ENCODE measurements around the gene PTPRJ. TPM values are rescaled to one million over a fixed set of nuclear protein-coding genes. Genes with fewer than 3 reads are reported as not detected.
"Not testable (repeated sequence)": the region's sequence is repeated elsewhere in the genome, so short reads cannot be mapped to it uniquely, and the experiment has no call there.

PTPRJ gene
- total RNA-seq, 2 donors from 2014 or later = 33.2 to 83.9 TPM

DNA sequence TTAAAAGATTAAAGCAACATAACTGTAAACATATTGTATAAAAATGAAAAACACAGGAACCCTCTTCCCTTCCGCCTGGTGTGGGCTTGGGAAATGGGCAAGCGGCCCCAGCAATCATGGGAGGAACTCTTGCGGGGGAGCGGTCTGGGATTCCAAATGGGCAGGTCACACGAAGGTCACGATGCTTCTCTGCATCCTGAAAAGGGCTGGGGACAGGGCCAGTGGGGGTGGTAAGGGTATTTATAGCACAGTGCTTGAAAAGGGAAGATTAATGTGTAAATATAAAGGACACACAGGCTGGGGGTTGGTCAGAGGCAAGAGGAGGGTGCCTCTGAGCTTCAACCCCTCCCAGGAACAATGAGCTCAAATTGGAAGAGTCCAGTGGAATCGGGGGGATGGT lies 189.4 kb downstream of the PTPRJ start:
- Mint-ChIP-seq H3K4me1 (peaks cover 13% of the 10 kb centered on the region), H3K4me3 (no peak overlapping the region), H3K27ac (peak overlapping the region; percentile 76), H3K36me3 (ENCODE audit: low read depth) (peaks cover 3% of the 10 kb centered on the region), H3K27me3 (no peaks in the 10 kb centered on the region)
- ATAC-seq = no peak
- no peaks in the 10 kb centered on the region for H3K9me3 ChIP-seq (ENCODE audit: control insufficient read depth, low read length, poor library complexity, severe bottlenecking)
- no peak for DNase-seq

DNA sequence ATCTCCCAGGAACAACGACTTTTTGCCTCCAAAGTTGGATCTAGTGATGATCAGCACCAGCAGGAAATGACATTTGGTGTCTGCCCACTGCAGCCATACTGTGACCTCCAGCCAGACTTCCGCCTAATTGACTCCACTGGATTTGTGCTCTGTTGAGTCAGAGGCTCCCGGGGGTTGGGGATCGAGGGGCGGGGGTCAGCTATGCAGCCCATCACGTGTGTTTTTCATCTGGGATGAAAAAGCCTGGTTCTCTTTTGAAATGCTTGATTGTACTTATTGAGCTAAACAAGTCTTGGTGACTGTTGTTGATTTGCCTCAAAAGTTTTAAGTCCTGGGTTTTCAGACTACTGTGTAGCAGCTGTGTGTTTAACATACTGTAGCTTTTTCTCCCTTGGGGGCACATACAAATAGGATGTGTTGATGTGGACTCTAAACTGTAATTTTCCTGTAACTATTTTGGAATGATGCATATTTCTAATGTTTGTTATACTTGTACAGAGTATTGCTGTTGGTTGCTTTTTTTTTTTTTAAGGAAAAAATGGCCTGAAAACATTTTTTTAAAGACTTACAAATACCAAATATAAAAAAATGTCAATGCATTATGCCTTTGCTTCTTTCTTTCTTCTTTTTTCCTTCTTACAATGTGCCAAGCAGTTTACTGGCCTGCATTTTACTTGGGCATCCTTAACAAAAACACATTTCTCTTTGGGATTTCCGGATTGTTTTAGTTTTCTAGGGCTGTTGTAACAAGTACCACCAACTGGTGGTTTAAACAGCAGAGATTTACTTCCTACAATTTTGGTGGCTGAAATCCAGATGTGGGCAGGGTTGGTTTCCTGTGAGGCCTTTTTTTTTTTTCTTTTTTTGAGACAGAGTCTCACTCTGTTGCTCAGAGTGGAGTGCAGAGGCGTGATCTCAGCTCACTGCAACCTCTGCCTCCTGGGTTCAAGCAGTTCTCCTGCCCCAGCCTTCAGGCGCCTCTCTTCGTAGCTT lies 190.2 kb downstream of the PTPRJ start:
- H3K27ac Mint-ChIP-seq = peak overlapping the region; percentile 86
- H3K9me3 ChIP-seq (ENCODE audit: control insufficient read depth, low read length, poor library complexity, severe bottlenecking) = no peaks in the 10 kb centered on the region
- no peak overlapping the region for H3K4me3 Mint-ChIP-seq
- ATAC-seq (no peak), DNase-seq (no peak)
- peaks cover 3% of the 10 kb centered on the region for H3K36me3 Mint-ChIP-seq (ENCODE audit: low read depth)
- H3K27me3 Mint-ChIP-seq = no peaks in the 10 kb centered on the region
- peaks cover 17% of the 10 kb centered on the region for H3K4me1 Mint-ChIP-seq

DNA sequence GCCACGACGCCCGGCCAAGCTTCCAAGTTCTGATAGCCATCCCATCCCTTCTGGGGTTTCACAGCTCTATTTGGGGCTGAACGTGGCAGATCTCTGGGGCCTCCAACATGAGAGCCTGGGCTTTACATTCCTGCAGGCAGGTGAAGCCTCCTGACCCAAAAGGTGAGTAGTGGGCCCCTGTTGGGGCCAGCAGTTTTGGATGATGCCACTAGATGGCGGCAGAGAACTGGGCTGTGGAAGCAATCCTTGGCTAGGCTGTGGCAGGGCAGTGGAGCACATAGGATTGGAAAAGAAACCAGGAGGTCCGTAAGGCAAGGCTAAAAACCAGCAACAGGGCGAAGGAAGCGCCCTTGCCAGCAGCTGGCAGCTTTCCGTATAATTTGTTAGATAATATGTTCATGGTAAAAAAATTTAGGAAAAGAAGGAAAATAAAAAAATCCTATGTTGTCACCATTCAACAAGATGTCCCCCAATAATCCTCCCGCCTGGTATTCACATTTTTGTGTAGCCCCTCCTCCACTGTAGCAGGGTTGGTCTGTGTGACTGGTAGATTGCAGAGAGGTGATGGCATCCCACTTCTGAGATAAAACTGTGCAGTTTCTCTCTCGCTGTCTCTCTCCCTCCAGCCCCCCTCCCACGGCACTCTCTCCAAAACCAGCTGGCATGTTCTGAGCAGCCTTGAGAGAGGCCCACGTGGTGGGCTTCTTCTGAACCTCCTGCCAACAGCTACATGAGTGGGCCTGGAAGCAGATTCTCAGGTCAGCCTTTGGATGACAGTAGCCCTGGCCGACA lies 192.7 kb downstream of the PTPRJ start:
- Mint-ChIP-seq H3K27ac (peak overlapping the region; percentile 61), H3K4me1 (peaks cover 15% of the 10 kb centered on the region), H3K4me3 (no peak overlapping the region), H3K27me3 (no peaks in the 10 kb centered on the region), H3K36me3 (ENCODE audit: low read depth) (peaks cover 2% of the 10 kb centered on the region)
- DNase-seq (peak; percentile 31 to 54 (median 37)), ATAC-seq (peak; percentile 70)
- H3K9me3 ChIP-seq (ENCODE audit: control insufficient read depth, low read length, poor library complexity, severe bottlenecking) = no peaks in the 10 kb centered on the region

DNA sequence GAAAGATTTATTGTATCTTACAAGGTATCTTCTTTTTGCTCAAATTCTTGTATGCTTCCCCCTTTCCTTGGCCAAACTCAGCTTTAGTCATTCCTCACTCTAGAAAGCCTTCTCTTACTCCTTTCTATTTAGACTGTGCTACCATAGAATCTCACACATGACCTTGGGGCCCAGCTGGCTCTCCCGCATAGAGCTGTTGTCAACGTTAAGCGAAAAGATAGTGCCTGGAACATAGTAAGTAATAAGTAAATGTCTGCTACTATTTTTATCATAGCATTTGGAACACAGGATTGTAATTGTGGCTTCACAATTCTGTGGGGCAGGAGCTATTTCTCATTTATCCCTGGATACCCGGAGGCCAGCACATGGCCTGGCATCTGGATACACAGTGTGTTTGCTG lies 197.3 kb downstream of the PTPRJ start:
- H3K9me3 ChIP-seq (ENCODE audit: control insufficient read depth, low read length, poor library complexity, severe bottlenecking) = no peaks in the 10 kb centered on the region
- Mint-ChIP-seq H3K27me3 (no peaks in the 10 kb centered on the region), H3K4me3 (no peak overlapping the region), H3K4me1 (peaks cover 7% of the 10 kb centered on the region), H3K36me3 (ENCODE audit: low read depth) (peaks cover 2% of the 10 kb centered on the region), H3K27ac (peak overlapping the region; percentile 34)
- DNase-seq = no peak
- ATAC-seq = no peak

DNA sequence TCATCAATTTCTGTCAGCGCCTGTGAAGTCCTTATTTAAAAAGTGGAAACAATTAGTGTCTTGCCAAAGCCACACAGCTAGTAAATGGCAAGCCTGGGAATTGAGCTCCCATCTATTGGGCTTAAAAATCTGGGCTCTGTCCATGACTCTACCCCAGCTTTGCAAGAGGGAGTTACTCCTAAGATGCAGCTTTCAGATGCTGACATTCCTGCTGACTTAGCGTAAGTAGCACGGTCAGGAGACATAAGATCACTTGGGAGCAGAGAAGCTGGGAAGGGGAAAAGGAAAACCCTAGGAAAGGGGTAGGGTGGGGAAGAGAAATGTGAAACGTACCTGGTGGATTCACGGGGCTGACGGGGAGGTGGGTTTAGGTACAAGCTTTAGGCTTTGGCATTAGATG lies 200.3 kb downstream of the PTPRJ start:
- Mint-ChIP-seq H3K27ac (peak overlapping the region; percentile 27), H3K27me3 (no peaks in the 10 kb centered on the region), H3K4me3 (no peak overlapping the region), H3K36me3 (ENCODE audit: low read depth) (peaks cover 2% of the 10 kb centered on the region), H3K4me1 (no peaks in the 10 kb centered on the region)
- ATAC-seq (no peak), DNase-seq (no peak)
- no peaks in the 10 kb centered on the region for H3K9me3 ChIP-seq (ENCODE audit: control insufficient read depth, low read length, poor library complexity, severe bottlenecking)

DNA sequence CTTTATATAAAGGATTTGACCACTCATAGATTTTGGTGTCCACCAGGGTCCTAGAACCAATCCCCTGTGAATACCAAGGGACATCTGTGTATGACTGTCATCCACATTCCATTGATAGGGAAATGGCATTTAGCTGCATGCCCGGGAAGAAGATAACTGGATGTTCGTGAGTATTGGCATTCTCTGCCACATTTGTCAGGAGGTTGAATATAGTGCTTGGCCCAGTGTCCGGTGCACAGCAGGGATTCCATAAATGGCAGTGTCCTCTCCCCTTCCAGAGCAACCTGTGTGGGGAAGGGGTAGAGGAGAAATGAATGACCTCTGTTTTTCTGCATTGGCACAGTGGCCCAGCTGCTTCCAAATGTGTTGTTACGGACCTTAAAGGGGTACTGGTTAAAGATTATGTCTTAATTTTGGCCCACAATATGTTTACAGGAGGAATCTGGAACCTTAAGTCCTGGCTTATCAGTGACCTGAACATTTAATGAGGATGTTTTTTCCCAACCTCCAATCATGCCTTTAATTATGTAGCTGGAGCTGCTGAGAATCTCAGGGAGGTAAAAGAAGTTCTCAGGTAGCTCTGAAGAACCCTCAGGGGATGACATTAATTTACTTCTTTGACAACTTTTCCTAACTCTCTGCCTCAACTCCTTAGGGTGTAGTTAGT lies 202.6 kb downstream of the PTPRJ start:
- H3K4me3 Mint-ChIP-seq = no peak overlapping the region
- H3K36me3 Mint-ChIP-seq (ENCODE audit: low read depth) = no peaks in the 10 kb centered on the region
- no peaks in the 10 kb centered on the region for H3K27me3 Mint-ChIP-seq
- no peak for ATAC-seq
- no peaks in the 10 kb centered on the region for H3K4me1 Mint-ChIP-seq
- no peak for DNase-seq
- no peak overlapping the region for H3K27ac Mint-ChIP-seq
- no peaks in the 10 kb centered on the region for H3K9me3 ChIP-seq (ENCODE audit: control insufficient read depth, low read length, poor library complexity, severe bottlenecking)

DNA sequence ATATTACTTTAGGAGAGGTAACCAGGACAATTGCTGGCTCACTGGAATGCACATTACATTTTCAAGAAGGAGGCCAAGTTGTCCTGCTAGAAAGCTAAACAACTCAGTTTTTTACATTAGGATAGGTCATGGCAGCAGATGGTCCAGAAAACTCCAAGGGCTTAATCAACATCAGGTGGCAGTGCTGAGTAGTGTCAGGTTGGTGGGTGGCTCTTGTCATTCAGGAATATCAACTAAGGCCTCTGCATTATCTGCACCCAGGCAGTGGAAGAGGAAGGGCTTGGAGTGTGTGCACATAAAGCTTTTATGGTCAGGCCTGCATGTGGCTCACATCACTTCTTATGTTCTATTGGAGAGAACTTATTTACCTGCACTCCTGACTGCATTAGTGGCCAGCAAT lies 204.1 kb downstream of the PTPRJ start:
- Mint-ChIP-seq H3K4me3 (no peak overlapping the region), H3K4me1 (no peaks in the 10 kb centered on the region), H3K27me3 (no peaks in the 10 kb centered on the region)

DNA sequence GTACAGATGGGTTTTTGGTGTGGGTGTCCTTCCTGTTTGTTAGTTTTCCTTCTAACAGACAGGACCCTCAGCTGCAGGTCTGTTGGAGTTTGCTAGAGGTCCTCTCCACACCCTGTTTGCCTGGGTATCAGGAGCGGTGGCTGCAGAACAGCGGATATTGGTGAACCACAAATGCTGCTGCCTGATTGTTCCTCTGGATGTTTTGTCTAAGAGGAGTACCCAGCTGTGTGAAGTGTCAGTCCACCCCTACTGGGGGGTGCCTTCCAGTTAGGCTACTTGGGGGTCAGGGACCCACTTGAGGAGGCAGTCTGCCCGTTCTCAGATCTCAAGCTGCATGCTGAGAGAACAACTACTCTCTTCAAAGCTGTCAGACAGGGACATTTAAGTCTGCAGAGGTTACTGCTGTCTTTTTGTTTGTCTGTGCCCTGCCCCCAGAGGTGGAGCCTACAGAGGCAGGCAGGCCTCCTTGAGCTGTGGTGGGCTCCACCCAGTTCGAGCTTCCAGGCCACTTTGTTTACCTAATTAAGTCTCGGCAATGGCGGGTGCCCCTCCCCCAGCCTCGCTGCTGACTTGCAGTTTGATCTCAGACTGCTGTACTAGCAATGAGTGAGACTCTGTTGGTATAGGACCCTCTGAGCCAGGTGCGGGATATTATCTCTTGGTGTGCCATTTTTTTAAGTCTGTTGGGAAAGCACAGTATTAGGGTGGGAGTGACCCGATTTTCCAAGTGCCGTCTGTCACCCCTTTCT lies 210.7 kb downstream of the PTPRJ start:
- H3K27ac Mint-ChIP-seq = peak overlapping the region; percentile 79
- not testable (repeated sequence) for H3K27me3 Mint-ChIP-seq; H3K4me1 Mint-ChIP-seq; H3K36me3 Mint-ChIP-seq (ENCODE audit: low read depth); H3K9me3 ChIP-seq (ENCODE audit: control insufficient read depth, low read length, poor library complexity, severe bottlenecking)
- H3K4me3 Mint-ChIP-seq = peak overlapping the region; percentile 71
- peak in 2 of 3 donors; percentile 19 to 22 for DNase-seq
- ATAC-seq = peak; percentile 40

More for the DNA sequence above, 204.1 kb downstream of the PTPRJ start:
- no peak overlapping the region for H3K27ac Mint-ChIP-seq
- H3K9me3 ChIP-seq (ENCODE audit: control insufficient read depth, low read length, poor library complexity, severe bottlenecking) = no peaks in the 10 kb centered on the region
- no peak for ATAC-seq
- no peaks in the 10 kb centered on the region for H3K36me3 Mint-ChIP-seq (ENCODE audit: low read depth)
- no peak for DNase-seq

DNA sequence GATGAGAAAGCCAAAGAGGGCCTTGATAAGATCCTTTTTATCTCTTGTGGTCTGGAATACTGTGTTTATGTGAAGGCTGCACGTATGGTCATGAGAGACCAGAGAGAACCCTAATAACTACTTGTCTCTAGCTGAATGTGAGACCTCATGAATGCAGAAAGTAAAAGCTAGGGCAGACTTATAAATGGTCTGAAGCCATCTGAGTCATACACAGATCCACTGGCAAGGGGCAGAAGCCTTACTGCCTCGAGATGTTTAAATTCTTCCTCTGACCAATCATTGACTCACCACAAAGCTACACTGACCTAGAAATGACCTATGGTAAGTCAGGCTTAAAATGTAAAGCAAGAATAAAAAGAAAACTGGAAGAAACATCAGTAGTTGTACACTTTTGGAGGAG lies 213.5 kb downstream of the PTPRJ start:
- H3K36me3 Mint-ChIP-seq (ENCODE audit: low read depth) = peaks cover 2% of the 10 kb centered on the region
- no peak overlapping the region for H3K4me3 Mint-ChIP-seq
- no peak overlapping the region for H3K27ac Mint-ChIP-seq
- DNase-seq = no peak
- no peaks in the 10 kb centered on the region for H3K27me3 Mint-ChIP-seq
- ATAC-seq = no peak
- H3K4me1 Mint-ChIP-seq = peaks cover 4% of the 10 kb centered on the region
- peaks cover 3% of the 10 kb centered on the region for H3K9me3 ChIP-seq (ENCODE audit: control insufficient read depth, low read length, poor library complexity, severe bottlenecking)

DNA sequence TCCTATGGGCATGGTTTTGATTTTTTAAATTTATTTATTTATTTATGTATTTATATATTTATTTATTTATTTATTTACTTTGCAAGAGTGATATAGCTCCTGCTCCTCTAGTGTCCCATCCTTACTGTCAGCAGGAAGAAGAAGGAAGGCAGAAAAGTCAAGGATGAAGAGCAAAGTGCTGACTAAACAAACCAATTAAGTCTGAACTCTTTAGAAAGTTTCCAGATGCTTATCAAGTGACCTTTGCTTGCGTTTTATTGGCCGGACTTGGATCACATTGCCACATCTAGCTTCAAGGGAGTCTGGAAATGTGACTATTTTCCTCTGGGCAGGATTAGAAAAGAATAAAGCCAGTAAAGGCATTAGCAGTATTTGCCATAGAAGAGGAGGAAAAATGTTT lies 227.5 kb downstream of the PTPRJ start:
- DNase-seq (no peak), ATAC-seq (no peak)
- Mint-ChIP-seq H3K27me3 (peaks cover 20% of the 10 kb centered on the region), H3K27ac (no peak overlapping the region), H3K4me1 (no peaks in the 10 kb centered on the region), H3K4me3 (no peak overlapping the region), H3K36me3 (ENCODE audit: low read depth) (no peaks in the 10 kb centered on the region)
- H3K9me3 ChIP-seq (ENCODE audit: control insufficient read depth, low read length, poor library complexity, severe bottlenecking) = no peaks in the 10 kb centered on the region

DNA sequence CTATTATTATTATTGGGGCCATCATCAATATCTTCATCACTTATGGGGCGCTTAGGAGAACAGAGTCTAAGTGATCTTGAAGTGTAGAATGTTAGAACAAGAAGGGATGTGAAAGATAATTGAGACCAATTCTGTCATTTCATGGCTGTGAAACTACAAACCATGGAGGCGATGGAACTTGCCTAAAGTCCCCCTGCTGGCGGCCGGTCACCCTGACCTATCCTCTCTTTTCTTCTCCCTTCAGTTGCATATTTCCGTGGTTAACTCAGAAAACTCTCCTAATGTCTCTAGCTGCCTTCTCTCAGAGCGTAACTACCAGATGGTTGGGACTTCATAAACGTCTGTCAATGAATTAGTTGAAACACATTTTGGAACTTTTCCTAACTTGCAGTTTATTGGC lies 229.7 kb downstream of the PTPRJ start:
- Mint-ChIP-seq H3K27ac (no peak overlapping the region), H3K36me3 (ENCODE audit: low read depth) (peaks cover under 1% of the 10 kb centered on the region), H3K27me3 (peaks cover 20% of the 10 kb centered on the region), H3K4me3 (no peak overlapping the region), H3K4me1 (peaks cover 1% of the 10 kb centered on the region)
- no peak for ATAC-seq
- DNase-seq = no peak
- H3K9me3 ChIP-seq (ENCODE audit: control insufficient read depth, low read length, poor library complexity, severe bottlenecking) = peaks cover 2% of the 10 kb centered on the region

DNA sequence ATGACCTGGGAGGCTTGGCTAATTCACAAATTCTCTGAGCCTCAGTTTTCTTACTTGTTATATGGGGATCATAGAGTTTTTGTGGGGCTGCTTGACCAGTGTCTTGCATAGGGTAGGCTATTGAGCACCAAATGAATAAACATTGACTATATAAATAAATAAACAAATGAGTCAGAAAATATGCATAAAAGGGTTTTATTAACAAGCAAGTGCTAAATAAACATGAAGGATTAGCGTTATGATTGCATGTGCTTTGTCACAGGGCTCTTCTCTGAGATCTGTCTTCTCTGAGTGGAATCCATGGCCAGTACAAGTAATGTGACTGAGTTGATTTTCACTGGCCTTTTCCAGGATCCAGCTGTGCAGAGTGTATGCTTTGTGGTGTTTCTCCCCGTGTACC lies 236.2 kb downstream of the PTPRJ start, which contains the start of gene OR4B1:
TSS of gene OR4B1 (plus strand) at position 301 of the 400 bp plus-strand sequence. CDS start at position 301, 0 bp downstream.
- no peak within 1 kb of the TSS for H3K4me3 Mint-ChIP-seq
- H3K27me3 Mint-ChIP-seq = peaks cover 5% of the 10 kb centered on the region
- H3K9me3 ChIP-seq (ENCODE audit: control insufficient read depth, low read length, poor library complexity, severe bottlenecking) = peaks cover 2% of the 10 kb centered on the region
- DNase-seq = no peak
- H3K27ac Mint-ChIP-seq = no peak within 1 kb of the TSS
- ATAC-seq = no peak
- H3K4me1 Mint-ChIP-seq = peaks cover 3% of the 10 kb centered on the region
- peaks cover 2% of the 10 kb centered on the region for H3K36me3 Mint-ChIP-seq (ENCODE audit: low read depth)
